H1 (cell line): ENCODE results near the gene FBXL14. TPM values are rescaled to one million over a fixed set of nuclear protein-coding genes. Genes with fewer than 3 reads are reported as not detected.

ENCODE experiments used
- CTCF ChIA-PET: fragments of 300-600 bp; sonication (Branson Sonifier 250); formaldehyde crosslinking; loops from one replicate; lab custom pipeline; 2021; ENCODE audit not compliant: partially characterized antibody; lab: Charles Lee
- POLR2A ChIA-PET: fragments of 300-600 bp; sonication (Branson Sonifier 250); formaldehyde crosslinking; loops from one replicate; lab custom pipeline; 2021; ENCODE audit warnings: inconsistent platforms; ENCODE audit not compliant: partially characterized antibody; lab: Charles Lee
- DNase-seq, 2 experiments: peaks; one replicate each; pipeline versions ENCODE4 v3.0.0 to v3.0.0-alpha.2; 2010 to 2022; ENCODE audit warnings: low spot score in 2 of 2, low read depth in 1 of 2, mixed read lengths in 1 of 2
- FAIRE-seq: peaks from 2 replicates; lab custom pipeline; 2011; peaks lifted over from hg19 to GRCh38; lab: Jason Lieb, UNC
- H2AFZ ChIP-seq: 2 replicates; pipeline ENCODE4 v1.8.1; 2012; ENCODE audit warnings: low read length, inconsistent platforms
- H2AK5ac ChIP-seq: 2 replicates; pipeline ENCODE4 v1.6.1; 2013; ENCODE audit warnings: low read depth, low read length
- H2BK120ac ChIP-seq: replicated peaks from 2 replicates; pipeline ENCODE3; 2013; ENCODE audit warnings: low read depth, low read length, inconsistent platforms
- H2BK12ac ChIP-seq: 2 replicates; pipeline ENCODE4 v1.6.1; 2013; ENCODE audit warnings: low read depth, low read length
- H2BK15ac ChIP-seq: 2 replicates; pipeline ENCODE4 v1.6.1; 2013; ENCODE audit warnings: low read length
- H2BK20ac ChIP-seq: 2 replicates; pipeline ENCODE4 v1.6.1; 2013; ENCODE audit warnings: low read length
- H2BK5ac ChIP-seq: 2 replicates; pipeline ENCODE4 v1.6.1; 2013; ENCODE audit warnings: low read depth, low read length
- H3K14ac ChIP-seq: 2 replicates; pipeline ENCODE4 v1.6.1; 2013; ENCODE audit warnings: inconsistent platforms; ENCODE audit not compliant: insufficient read length
- H3K18ac ChIP-seq: 2 replicates; pipeline ENCODE4 v1.6.1; 2013; ENCODE audit warnings: low read length; ENCODE audit errors: extremely low read depth
- H3K23ac ChIP-seq: 2 replicates; pipeline ENCODE4 v1.6.1; 2013; ENCODE audit warnings: inconsistent platforms; ENCODE audit not compliant: insufficient read length
- H3K23me2 ChIP-seq: 2 replicates; pipeline ENCODE4 v1.6.1; 2013; ENCODE audit warnings: low read depth, low read length
- H3K27ac ChIP-seq: 2 replicates; pipeline ENCODE4 v1.6.1; 2011; ENCODE audit warnings: low read depth, low read length, inconsistent platforms
- H3K27me3 ChIP-seq, 4 experiments: replicated peaks in 1 of 4; 1 replicate in 1 of 4; 2 replicates in 3 of 4; pipeline versions ENCODE4 v1.6.1 to v1.8.1; 2011 to 2013; ENCODE audit warnings: low read length in 3 of 4, mild to moderate bottlenecking in 3 of 4, inconsistent platforms in 2 of 4, mixed read lengths in 2 of 4, moderate library complexity in 1 of 4; ENCODE audit not compliant: control insufficient read depth in 3 of 4, insufficient read depth in 3 of 4; ENCODE audit errors: extremely low read depth in 1 of 4
- H3K36me3 ChIP-seq, 4 experiments: 2 replicates each; pipeline versions ENCODE4 v1.6.1 to v1.8.1; 2011 to 2013; ENCODE audit warnings: mild to moderate bottlenecking in 4 of 4, low read length in 3 of 4, moderate library complexity in 2 of 4, control low read depth in 1 of 4, inconsistent platforms in 1 of 4; ENCODE audit not compliant: insufficient read depth in 4 of 4, control insufficient read depth in 2 of 4
- H3K4ac ChIP-seq: replicated peaks from 2 replicates; pipeline ENCODE3; 2013; ENCODE audit warnings: low read length, low read depth, mixed read lengths, inconsistent platforms; ENCODE audit not compliant: insufficient read length
- H3K4me1 ChIP-seq, 4 experiments: replicated peaks in 1 of 4; 1 replicate in 1 of 4; 2 replicates in 3 of 4; pipeline versions ENCODE4 v1.6.1 to v1.8.1; 2011 to 2013; ENCODE audit warnings: low read length in 3 of 4, inconsistent platforms in 2 of 4, mixed read lengths in 1 of 4; ENCODE audit not compliant: insufficient read depth in 4 of 4, control insufficient read depth in 3 of 4
- H3K4me2 ChIP-seq, 2 experiments: 2 replicates each; pipeline versions ENCODE4 v1.6.1 to v1.8.1; 2011 to 2013; ENCODE audit warnings: low read depth in 2 of 2, low read length in 2 of 2, control low read depth in 1 of 2, inconsistent platforms in 1 of 2, mild to moderate bottlenecking in 1 of 2; ENCODE audit not compliant: insufficient read depth in 1 of 2
- H3K4me3 ChIP-seq, 4 experiments: fragments of 200-600, 300-600 bp in 1 of 4; sonication (generic), shearing (Covaris generic), sonication (Bioruptor Twin) in 1 of 4; 2 replicates each; pipeline versions ENCODE4 v1.5.1 to v1.8.1; 2011 to 2016; ENCODE audit warnings: low read length in 4 of 4, low read depth in 3 of 4, control low read depth in 2 of 4, inconsistent platforms in 2 of 4, mild to moderate bottlenecking in 2 of 4, mixed read lengths in 1 of 4, moderate library complexity in 1 of 4; ENCODE audit not compliant: insufficient read depth in 2 of 4; ENCODE audit errors: extremely low read depth in 1 of 4
- H3K56ac ChIP-seq: replicated peaks from 2 replicates; pipeline ENCODE3; 2013; ENCODE audit warnings: low read depth, mild to moderate bottlenecking, mixed read lengths, low read length, inconsistent platforms; ENCODE audit not compliant: insufficient read length
- H3K79me1 ChIP-seq: 2 replicates; pipeline ENCODE4 v1.6.1; 2013; ENCODE audit warnings: low read depth, low read length, control low read depth
- H3K79me2 ChIP-seq, 2 experiments: 2 replicates each; pipeline versions ENCODE4 v1.6.1 to v1.8.1; 2012 to 2013; ENCODE audit warnings: low read length in 2 of 2, mild to moderate bottlenecking in 2 of 2, inconsistent platforms in 1 of 2; ENCODE audit not compliant: insufficient read depth in 2 of 2, control insufficient read depth in 1 of 2
- H3K9ac ChIP-seq, 4 experiments: replicated peaks in 1 of 4; 1 replicate in 1 of 4; 2 replicates in 3 of 4; pipeline versions ENCODE4 v1.6.1 to v1.8.1; 2011 to 2013; ENCODE audit warnings: low read depth in 3 of 4, low read length in 3 of 4, control low read depth in 2 of 4, mild to moderate bottlenecking in 2 of 4, moderate library complexity in 2 of 4, inconsistent platforms in 1 of 4; ENCODE audit errors: extremely low read depth in 1 of 4
- H3K9me3 ChIP-seq, 2 experiments: 2 replicates each; pipeline versions ENCODE4 v1.6.1 to v1.8.1; 2012 to 2013; ENCODE audit warnings: mild to moderate bottlenecking in 2 of 2, moderate library complexity in 2 of 2, control low read depth in 1 of 2, inconsistent platforms in 1 of 2, low read depth in 1 of 2, low read length in 1 of 2, mixed read lengths in 1 of 2; ENCODE audit not compliant: insufficient read depth in 2 of 2
- H4K20me1 ChIP-seq, 2 experiments: replicated peaks in 1 of 2; 2 replicates each; pipeline versions ENCODE3 to v1.8.1; 2011 to 2013; ENCODE audit warnings: inconsistent platforms in 2 of 2, low read length in 2 of 2, mild to moderate bottlenecking in 1 of 2; ENCODE audit not compliant: insufficient read depth in 2 of 2, control insufficient read depth in 1 of 2
- H4K5ac ChIP-seq: 2 replicates; pipeline ENCODE4 v1.6.1; 2013; ENCODE audit warnings: low read length, low read depth, mixed read lengths, inconsistent platforms; ENCODE audit not compliant: insufficient read length
- H4K8ac ChIP-seq: 2 replicates; pipeline ENCODE4 v1.8.0; 2013; ENCODE audit warnings: mild to moderate bottlenecking, moderate library complexity, low read length, inconsistent platforms; ENCODE audit not compliant: insufficient read depth; ENCODE audit errors: extremely low read depth
- H4K91ac ChIP-seq: replicated peaks from 2 replicates; pipeline ENCODE3; 2013; ENCODE audit warnings: low read length, mixed read lengths, inconsistent platforms; ENCODE audit not compliant: insufficient read length
- CBX5 ChIP-seq: fragments of 300-800, 300-1000 bp; sonication (generic); IDR thresholded peaks from 2 replicates; pipeline ENCODE4 v1.7.1; 2016; ENCODE audit warnings: antibody characterized with exemption, low read length, low read depth
- CREB1 ChIP-seq: IDR thresholded peaks from 2 replicates; pipeline ENCODE4 v1.6.1; 2012; ENCODE audit warnings: inconsistent platforms
- EGR1 ChIP-seq: IDR thresholded peaks from 2 replicates; pipeline ENCODE4 v1.6.1; 2011; ENCODE audit warnings: low read depth, low read length, borderline replicate concordance
- EP300 ChIP-seq, 2 experiments: IDR thresholded peaks; 1 replicate in 1 of 2; 2 replicates in 1 of 2; pipeline ENCODE4 v1.6.1; 2011 to 2012; ENCODE audit warnings: low read depth in 2 of 2, low read length in 2 of 2, mild to moderate bottlenecking in 2 of 2, borderline replicate concordance in 1 of 2, inconsistent platforms in 1 of 2, moderate library complexity in 1 of 2
- JUND ChIP-seq: IDR thresholded peaks from 2 replicates; pipeline ENCODE4 v1.6.1; 2011; ENCODE audit warnings: mild to moderate bottlenecking, improper control_type of control experiment, low read length
- KDM1A ChIP-seq: fragments of 200-600, 300-600 bp; sonication (generic); IDR thresholded peaks from 2 replicates; pipeline ENCODE4 v1.7.1; 2016; ENCODE audit warnings: mild to moderate bottlenecking, low read length, borderline replicate concordance
- SIN3A ChIP-seq, 2 experiments: IDR thresholded peaks in 1 of 2; conservative IDR thresholded peaks in 1 of 2; 2 replicates each; pipeline ENCODE4 v1.6.1; 2011 to 2012; ENCODE audit warnings: low read length in 2 of 2, improper control_type of control experiment in 1 of 2, low read depth in 1 of 2, mild to moderate bottlenecking in 1 of 2
- SIX5 ChIP-seq: IDR thresholded peaks from 2 replicates; pipeline ENCODE4 v1.6.1; 2011; ENCODE audit warnings: mild to moderate bottlenecking, low read depth, low read length
- SP4 ChIP-seq: IDR thresholded peaks from 2 replicates; pipeline ENCODE4 v1.6.1; 2012; ENCODE audit warnings: low read length, inconsistent platforms
- SRF ChIP-seq: IDR thresholded peaks from 2 replicates; pipeline ENCODE4 v1.6.1; 2011; ENCODE audit warnings: mild to moderate bottlenecking, low read depth, low read length, moderate library complexity
- TAF1 ChIP-seq: IDR thresholded peaks from 2 replicates; pipeline ENCODE4 v1.6.1; 2011; ENCODE audit warnings: mild to moderate bottlenecking, low read depth, low read length
- TBP ChIP-seq: IDR thresholded peaks from 2 replicates; pipeline ENCODE4 v1.6.1; 2011; ENCODE audit warnings: low read depth, low read length, improper control_type of control experiment
- YY1 ChIP-seq: IDR thresholded peaks from 2 replicates; pipeline ENCODE4 v1.6.1; 2011; ENCODE audit warnings: low read depth, mild to moderate bottlenecking, low read length
- WGBS, 2 experiments: shearing (Covaris generic) in 1 of 2; methylation state at CpG; one replicate each; pipeline versions ENCODE4 v1.1.6 to v1.1.7; 2013 to 2015; ENCODE audit warnings: low lambda C conversion rate in 2 of 2, mixed read lengths in 2 of 2, inconsistent platforms in 1 of 2, low coverage in 1 of 2, missing lambda C conversion rate in 1 of 2; ENCODE audit not compliant: insufficient replicate concordance in 2 of 2, insufficient coverage in 1 of 2, insufficient read length in 1 of 2; ENCODE audit errors: extremely low coverage in 1 of 2, missing lambda C conversion rate in 1 of 2; 5-methylcytosine and 5-hydroxymethylcytosine counted together
- polyA plus RNA-seq, 7 experiments: library from polyadenylated mRNA; depleted of rRNA in 3 of 7; stranded (reverse) in 5 of 7; unstranded in 2 of 7; fragments of >200 nt in 5 of 7; fragments of 200-250 nt in 2 of 7; gene quantifications; 1 replicate in 5 of 7; 2 replicates in 1 of 7; 4 replicates in 1 of 7; pipeline versions ENCODE4 v1.2.1 to v1.2.3, GENCODE V29; 2011 to 2013; ENCODE audit warnings: missing spikeins in 2 of 7, mixed read lengths in 2 of 7
- total RNA-seq: library from RNA; stranded (reverse); fragmentation: NEBNext Ultra II Directional; extraction: Animal tissue kit (Norgen Biotek cat#: 25700); gene quantifications from 2 replicates; pipeline ENCODE4 v1.2.1, GENCODE V29; 2021
- TF ChIP-seq, protein P1 (sequence below): IDR thresholded peaks from 2 replicates; pipeline ENCODE4 v1.6.1; 2012; ENCODE audit warnings: low read length, inconsistent platforms

The FBXL14 gene
- total and polyA plus RNA-seq, 2 of the 8 experiments (the other 6 are each of a cell fraction or from before 2014, with no cell fraction given), result 5.5 to 9.6 TPM

GRCh38 chr12:1565172-1565571 lies 29.2 kb downstream of the FBXL14 start:
- ChIA-PET CTCF (interaction anchor here (1.3 to 3.4 kb wide), 3 partner anchors 14 to 447 kb away, joined by 3 to 12 read pairs (median 12); no protein-coding TSS in a partner anchor), POLR2A (no interaction called here)
- Histone ChIP-seq H2AFZ (no peak overlapping the region), H4K20me1 (no peaks in the 10 kb centered on the region), H3K23me2 (no peaks in the 10 kb centered on the region), H3K79me1 (no peaks in the 10 kb centered on the region), H2BK5ac (no peak overlapping the region), H3K4me2 (no peak overlapping the region), H2BK120ac (no peak overlapping the region), H3K9ac (no peak overlapping the region), H3K27me3 (no peaks in the 10 kb centered on the region), H2BK20ac (no peak overlapping the region), H3K27ac (no peak overlapping the region), H4K91ac (no peak overlapping the region), H3K18ac (no peak overlapping the region), H3K36me3 (no peaks in the 10 kb centered on the region), H2AK5ac (no peak overlapping the region), H3K4ac (no peak overlapping the region), H2BK12ac (no peak overlapping the region), H3K14ac (no peak overlapping the region), H3K56ac (no peak overlapping the region), H4K5ac (no peak overlapping the region), H3K4me1 (no peaks in the 10 kb centered on the region), H2BK15ac (no peak overlapping the region), H3K79me2 (no peaks in the 10 kb centered on the region), H3K9me3 (no peaks in the 10 kb centered on the region), H3K4me3 (no peak overlapping the region), H4K8ac (no peak overlapping the region), H3K23ac (no peak overlapping the region)
- 96% methylated on average over 5 of the region's 5 CpGs; no CpG with 5 or more reads in 1 of the 2 experiments for WGBS, 2 experiments
- no peak for FAIRE-seq
- no peak for DNase-seq
- TF ChIP-seq JUND (no peak), KDM1A (no peak), SP4 (no peak), TAF1 (no peak), TBP (no peak), CREB1 (no peak), EP300 (IDR thresholded peaks at IDR 0.05; ENCODE audit: borderline replicate concordance in 1 of 2, low read depth in 2 of 2, low read length in 2 of 2) (no peak), SIN3A (conservative IDR thresholded peaks at IDR 0.05 in 1 of 2, IDR thresholded peaks at IDR 0.05 in 1 of 2; ENCODE audit: low read depth in 1 of 2, low read length in 2 of 2) (no peak), CBX5 (no peak), SRF (no peak), SIX5 (no peak), EGR1 (no peak), YY1 (no peak)
- TF ChIP-seq, protein P1, sequence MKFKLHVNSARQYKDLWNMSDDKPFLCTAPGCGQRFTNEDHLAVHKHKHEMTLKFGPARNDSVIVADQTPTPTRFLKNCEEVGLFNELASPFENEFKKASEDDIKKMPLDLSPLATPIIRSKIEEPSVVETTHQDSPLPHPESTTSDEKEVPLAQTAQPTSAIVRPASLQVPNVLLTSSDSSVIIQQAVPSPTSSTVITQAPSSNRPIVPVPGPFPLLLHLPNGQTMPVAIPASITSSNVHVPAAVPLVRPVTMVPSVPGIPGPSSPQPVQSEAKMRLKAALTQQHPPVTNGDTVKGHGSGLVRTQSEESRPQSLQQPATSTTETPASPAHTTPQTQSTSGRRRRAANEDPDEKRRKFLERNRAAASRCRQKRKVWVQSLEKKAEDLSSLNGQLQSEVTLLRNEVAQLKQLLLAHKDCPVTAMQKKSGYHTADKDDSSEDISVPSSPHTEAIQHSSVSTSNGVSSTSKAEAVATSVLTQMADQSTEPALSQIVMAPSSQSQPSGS, result no peak
